ENCODE data around the gene SNHG17.
"Not testable (repeated sequence)": the region's sequence is repeated elsewhere in the genome, so short reads cannot be mapped to it uniquely, and the experiment has no call there.

The SNHG17 gene

GRCh38 chr20:38434770-38435554, at the start of gene SNHG17:
TSS of gene SNHG17 (minus strand) at chr20:38435328.
- DNase-seq, result peak; percentile 91

- DNase-seq, result no peak
Observed at GRCh38 chr20:38479596-38479995, 44.5 kb upstream of the SNHG17 start.

GRCh38 chr20:38477747-38478146, 42.6 kb upstream of the SNHG17 start:
- DNase-seq, result no peak

GRCh38 chr20:38473367-38473795, 38.3 kb upstream of the SNHG17 start:
- DNase-seq, result no peak

GRCh38 chr20:38472513-38473366, 37.6 kb upstream of the SNHG17 start, which contains the start of gene RALGAPB:
TSS of gene RALGAPB (plus strand) at chr20:38472843. CDS start at chr20:38488433, 15,590 bp downstream.
- peak; percentile 98 for DNase-seq

- no peak for DNase-seq
Observed at GRCh38 chr20:38471987-38472512, 36.9 kb upstream of the SNHG17 start.

GRCh38 chr20:38471245-38471644, 36.1 kb upstream of the SNHG17 start:
- DNase-seq, result no peak

GRCh38 chr20:38466983-38467382, 31.9 kb upstream of the SNHG17 start:
- no peak for DNase-seq

GRCh38 chr20:38466171-38466570, 31.0 kb upstream of the SNHG17 start:
- DNase-seq, result no peak

- not testable (repeated sequence) for DNase-seq
Observed at GRCh38 chr20:38461569-38461968, 26.4 kb upstream of the SNHG17 start.

- not testable (repeated sequence) for DNase-seq
Observed at GRCh38 chr20:38461167-38461566, 26.0 kb upstream of the SNHG17 start.

GRCh38 chr20:38460631-38461030, 25.5 kb upstream of the SNHG17 start:
- DNase-seq, result not testable (repeated sequence)

GRCh38 chr20:38460040-38460623, 25.0 kb upstream of the SNHG17 start:
- peak; percentile 85 for DNase-seq

- DNase-seq, result no peak
Observed at GRCh38 chr20:38458314-38458713, 23.2 kb upstream of the SNHG17 start.

- DNase-seq, result no peak
Observed at GRCh38 chr20:38454556-38455473, 19.7 kb upstream of the SNHG17 start.

- no peak for DNase-seq
Observed at GRCh38 chr20:38453941-38454340, 18.8 kb upstream of the SNHG17 start.

- peak; percentile 77 for DNase-seq
Observed at GRCh38 chr20:38452880-38453624, 17.9 kb upstream of the SNHG17 start.

- DNase-seq, result peak; percentile 86
Observed at GRCh38 chr20:38450412-38450975, 15.4 kb upstream of the SNHG17 start.

GRCh38 chr20:38449046-38449445, 13.9 kb upstream of the SNHG17 start:
- no peak for DNase-seq

- DNase-seq, result no peak
Observed at GRCh38 chr20:38447931-38448675, 13.0 kb upstream of the SNHG17 start.

Measured in EL (cell line).